GDM1 (cell line): ENCODE data around the gene SND1.

Experiments
- DNase-seq: peaks from one replicate; lab custom pipeline; 2025; lab: John Stamatoyannopoulos, UW

Gene SND1

GRCh38 chr7:128041203-128041602, 389.2 kb downstream of the SND1 start:
- DNase-seq, result no peak

GRCh38 chr7:128042012-128042411, 390.0 kb downstream of the SND1 start:
- no peak for DNase-seq

DNA sequence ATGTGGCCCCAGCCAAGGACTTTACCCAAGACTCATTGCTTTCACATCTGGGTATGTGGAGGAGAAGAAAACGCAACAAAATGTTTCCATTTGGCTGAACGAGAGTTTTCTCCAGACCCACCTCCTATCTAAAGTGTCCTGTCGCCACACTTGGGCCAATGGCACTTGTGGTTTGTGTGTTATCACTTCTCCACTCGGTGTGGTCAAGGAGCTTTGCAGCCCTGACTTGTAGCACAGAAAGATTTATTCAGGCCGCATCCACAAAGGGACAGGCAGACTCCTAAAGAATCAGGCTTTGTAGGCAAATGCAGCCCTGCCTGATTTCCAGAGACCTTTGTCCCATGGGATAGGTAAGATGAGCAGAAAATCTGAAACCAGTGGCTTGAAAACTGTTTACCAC, 392.1 kb downstream of the SND1 start:
- no peak for DNase-seq

GRCh38 chr7:128045158-128045557, 393.2 kb downstream of the SND1 start:
- no peak for DNase-seq

GRCh38 chr7:128045766-128046165, 393.8 kb downstream of the SND1 start:
- no peak for DNase-seq

DNA sequence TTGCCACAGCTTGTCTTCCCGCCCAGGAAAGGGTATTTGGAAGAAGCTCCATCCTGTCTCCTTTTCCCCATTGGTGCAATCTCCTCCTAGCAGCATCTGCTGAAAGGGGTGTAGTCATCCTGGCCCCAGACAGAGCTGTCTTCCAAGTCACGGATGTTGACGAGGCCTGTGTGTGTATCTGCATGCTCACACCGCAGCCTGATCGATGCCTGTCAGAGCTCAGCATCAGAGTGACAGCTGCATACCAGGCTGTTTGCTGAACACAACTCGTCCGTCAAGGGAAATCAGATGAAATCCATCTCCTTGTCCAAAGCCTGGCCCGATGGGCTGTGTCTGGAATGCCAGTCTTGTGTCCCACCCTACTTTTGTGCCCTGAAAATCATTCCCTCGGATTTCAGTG, 400.4 kb downstream of the SND1 start:
- no peak for DNase-seq

DNA sequence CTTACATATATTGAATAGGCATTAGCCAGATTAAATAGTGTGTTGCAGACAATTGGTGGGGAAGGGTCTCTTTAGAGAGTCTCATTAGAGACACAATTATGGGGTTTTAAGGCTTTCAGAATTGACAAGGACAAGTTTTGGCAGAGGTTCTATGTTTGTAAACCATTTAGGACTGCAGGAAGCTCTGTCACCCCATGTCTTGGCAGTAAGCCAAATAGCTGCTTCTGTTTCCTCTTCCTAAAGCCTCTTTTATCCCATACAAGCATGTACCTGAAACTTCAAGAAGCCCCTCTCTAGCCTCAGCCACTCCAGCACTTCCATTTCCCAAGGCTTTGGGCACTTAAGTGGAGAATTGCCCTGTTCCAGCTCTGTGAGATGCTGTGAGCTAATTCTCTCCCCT, 401.0 kb downstream of the SND1 start:
- peak; percentile 18 for DNase-seq

GRCh38 chr7:128053991-128054390, 402.0 kb downstream of the SND1 start:
- DNase-seq, result no peak

- DNase-seq, result no peak
Measured at GRCh38 chr7:128054511-128054910, 402.5 kb downstream of the SND1 start.

DNA sequence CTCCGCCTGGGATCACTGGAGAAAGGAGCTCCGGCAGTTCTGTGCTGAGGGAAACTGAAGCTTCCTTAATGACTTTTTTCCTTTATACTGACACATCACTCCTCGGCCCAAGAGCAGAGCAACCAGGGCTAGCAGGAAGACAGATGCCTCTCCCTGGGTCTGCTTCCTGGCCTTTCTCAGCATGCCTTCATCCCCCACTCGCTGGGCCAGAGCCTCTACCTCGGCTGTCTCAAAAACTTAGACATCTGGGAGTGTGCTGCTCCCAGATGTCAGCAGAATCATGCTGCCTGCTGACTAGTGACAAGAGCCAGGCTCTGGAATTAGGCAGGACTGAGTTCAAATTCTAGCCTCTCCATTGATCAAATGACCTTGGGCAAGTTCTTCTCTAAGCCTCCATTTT, 403.6 kb downstream of the SND1 start:
- no peak for DNase-seq

DNA sequence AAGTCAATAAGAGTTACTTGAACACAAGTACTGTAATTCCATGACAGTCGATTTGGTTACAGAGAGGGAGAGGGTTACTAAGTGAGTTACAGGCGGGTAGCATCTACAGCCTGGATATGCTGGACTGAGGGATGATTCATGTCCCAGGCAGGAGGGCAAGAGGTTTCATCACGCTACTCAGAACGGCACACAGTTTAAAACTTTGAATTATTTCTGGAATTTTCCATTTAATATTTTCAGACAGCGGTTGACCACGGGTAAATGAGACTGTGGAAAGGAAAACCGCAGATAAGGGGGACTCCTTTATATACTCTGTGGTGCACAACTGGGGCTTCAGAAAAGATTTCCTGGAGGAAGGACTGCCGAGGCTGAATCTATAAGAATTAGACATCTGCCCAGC, 404.9 kb downstream of the SND1 start:
- no peak for DNase-seq

DNA sequence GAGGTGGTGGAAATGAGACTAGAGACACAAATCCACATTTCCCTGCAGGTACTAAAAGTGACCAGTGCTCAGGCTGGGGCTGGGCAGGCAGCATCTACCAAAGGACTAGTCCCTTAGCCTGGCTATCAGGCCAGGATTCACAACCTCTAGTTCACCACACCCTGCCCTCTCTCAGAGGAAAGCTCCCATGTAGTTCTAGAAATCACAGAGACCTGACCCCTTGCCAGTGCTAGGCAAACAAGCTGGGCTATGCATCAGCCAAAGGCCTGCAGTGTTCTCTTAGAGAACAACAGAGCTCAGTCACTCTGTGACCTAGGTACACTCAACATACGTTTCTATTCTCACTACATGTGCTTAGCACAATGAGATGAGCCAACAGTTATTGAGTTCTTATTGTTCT, 405.9 kb downstream of the SND1 start:
- no peak for DNase-seq

GRCh38 chr7:128059143-128059988, 407.4 kb downstream of the SND1 start:
- no peak for DNase-seq

DNA sequence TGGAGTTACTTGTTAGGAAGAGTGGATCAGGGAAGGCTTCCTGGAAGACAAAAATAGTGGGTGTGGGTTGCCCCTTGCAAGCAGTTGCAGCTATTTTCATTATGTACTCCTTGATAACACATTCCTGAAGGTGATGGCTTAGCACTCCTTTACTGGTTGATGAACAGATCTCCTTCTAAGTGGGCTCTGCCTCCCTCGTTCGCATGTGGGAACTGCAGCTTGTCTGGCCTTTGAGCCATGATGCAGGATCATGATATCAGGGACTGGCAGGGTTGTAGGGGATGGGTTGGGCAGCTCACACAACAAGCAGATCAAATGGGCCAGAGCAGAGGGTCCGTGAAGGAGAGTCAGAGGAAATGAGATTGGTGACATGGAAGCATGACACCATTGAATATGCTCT, 408.0 kb downstream of the SND1 start:
- no peak for DNase-seq

GRCh38 chr7:128063088-128063487, 411.1 kb downstream of the SND1 start:
- DNase-seq, result no peak

GRCh38 chr7:128065872-128066271, 413.9 kb downstream of the SND1 start:
- DNase-seq, result no peak

DNA sequence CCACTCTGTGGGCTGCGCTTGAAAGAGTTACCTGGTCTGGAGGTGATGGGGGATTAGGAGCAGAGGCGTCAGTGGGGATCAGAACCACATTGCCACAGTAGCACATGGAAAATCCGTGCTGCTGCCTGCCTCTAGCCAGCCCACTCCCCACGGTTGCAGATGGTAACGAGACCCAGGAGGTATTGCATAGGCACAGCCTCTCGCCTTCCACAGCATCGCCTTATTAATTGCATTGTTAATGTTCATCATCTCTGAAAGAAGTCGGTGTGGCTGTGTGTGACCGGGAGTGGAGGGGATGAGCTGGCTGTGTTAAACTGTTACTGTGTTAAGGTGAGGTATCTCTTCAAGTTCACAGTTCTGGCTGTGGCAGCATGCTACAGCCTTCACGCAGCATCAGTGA, 414.4 kb downstream of the SND1 start:
- no peak for DNase-seq

- DNase-seq, result no peak
Measured at GRCh38 chr7:128066858-128067257, 414.9 kb downstream of the SND1 start.

GRCh38 chr7:128067983-128068382, 416.0 kb downstream of the SND1 start:
- no peak for DNase-seq

DNA sequence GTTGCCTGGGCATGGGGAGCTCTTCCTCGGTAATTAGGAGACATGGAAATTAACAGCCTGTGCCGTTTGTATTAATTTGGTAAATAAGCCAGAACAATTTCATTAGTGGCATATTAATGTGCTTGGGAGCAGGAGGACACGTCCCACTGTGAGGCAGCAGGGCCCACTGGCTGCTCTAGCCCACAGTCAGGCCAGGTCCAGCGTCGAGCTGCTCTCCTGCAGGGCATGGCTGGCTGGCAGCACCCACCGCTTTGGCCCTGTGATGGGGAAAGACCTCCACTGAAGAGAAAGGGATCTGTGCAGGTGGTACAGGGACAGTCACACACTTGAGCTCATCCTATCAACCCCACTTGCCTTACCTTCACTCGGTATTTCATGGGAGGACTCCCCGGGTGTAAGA, 416.8 kb downstream of the SND1 start:
- no peak for DNase-seq

GRCh38 chr7:128069373-128070364, 417.7 kb downstream of the SND1 start:
- DNase-seq, result no peak

DNA sequence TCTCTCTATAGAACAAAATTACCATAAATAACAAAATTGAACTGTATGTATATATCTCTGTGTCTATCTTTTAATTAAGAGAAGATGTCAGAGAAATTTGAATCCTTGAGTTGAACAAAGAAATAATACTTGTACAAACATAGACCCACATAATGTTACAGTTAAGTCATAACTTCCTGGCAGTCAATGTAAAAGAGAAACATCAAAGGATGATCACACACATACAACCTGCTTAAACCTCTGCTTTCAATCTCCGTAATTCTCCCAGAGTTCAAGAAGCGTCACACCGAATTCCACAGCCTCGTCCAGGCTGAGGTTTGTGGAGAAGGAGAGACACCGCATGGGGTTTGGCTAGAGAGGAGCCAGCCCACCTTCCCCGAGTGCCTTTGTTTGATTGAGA, 419.4 kb downstream of the SND1 start:
- no peak for DNase-seq

DNA sequence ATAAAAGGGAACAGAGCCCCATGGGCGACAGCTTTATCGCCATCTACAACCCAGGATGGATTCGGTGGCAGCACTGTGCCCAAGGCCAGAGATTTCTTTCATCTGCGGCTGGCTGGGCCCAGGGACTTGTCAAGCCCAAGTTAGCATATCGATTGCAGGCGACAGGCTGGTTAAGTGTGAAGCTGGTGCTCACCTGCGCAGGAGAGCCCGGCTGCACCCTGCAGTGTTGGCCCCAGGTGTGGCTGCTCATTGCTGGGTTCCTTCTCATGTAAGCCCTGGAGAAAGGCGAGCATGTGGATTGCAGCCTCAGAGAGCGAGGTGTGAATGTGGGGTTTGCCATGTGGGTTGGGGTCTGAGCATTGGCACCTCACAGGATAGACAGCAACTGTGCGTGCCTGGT, 419.8 kb downstream of the SND1 start:
- DNase-seq, result no peak
